Skeletal muscle satellite cell (primary cell): ENCODE results near the gene RORC.
"Not testable (repeated sequence)": the region's sequence is repeated elsewhere in the genome, so short reads cannot be mapped to it uniquely, and the experiment has no call there.

Experiments
- H3K27me3 ChIP-seq: 2 replicates; pipeline ENCODE4 v1.7.0; 2013; ENCODE audit warnings: low read length; ENCODE audit not compliant: control insufficient read depth, insufficient read depth
- H3K36me3 ChIP-seq: 2 replicates; pipeline ENCODE4 v1.7.0; 2013; ENCODE audit warnings: mild to moderate bottlenecking, control low read depth, low read length; ENCODE audit not compliant: insufficient read depth
- H3K4me1 ChIP-seq: 2 replicates; pipeline ENCODE4 v1.7.0; 2013; ENCODE audit warnings: low read length; ENCODE audit not compliant: control insufficient read depth, insufficient read depth
- H3K4me2 ChIP-seq: 2 replicates; pipeline ENCODE4 v1.7.0; 2013; ENCODE audit warnings: mild to moderate bottlenecking, low read length
- H3K4me3 ChIP-seq: 2 replicates; pipeline ENCODE4 v1.7.0; 2013; ENCODE audit warnings: low read length
- H3K9ac ChIP-seq: 2 replicates; pipeline ENCODE4 v1.7.0; 2013; ENCODE audit warnings: mild to moderate bottlenecking, low read depth, low read length, moderate library complexity
- H3K9me3 ChIP-seq: replicated peaks from 2 replicates; pipeline ENCODE4 v1.7.0; 2013; ENCODE audit warnings: mild to moderate bottlenecking, control low read depth, low read length

The RORC gene

DNA sequence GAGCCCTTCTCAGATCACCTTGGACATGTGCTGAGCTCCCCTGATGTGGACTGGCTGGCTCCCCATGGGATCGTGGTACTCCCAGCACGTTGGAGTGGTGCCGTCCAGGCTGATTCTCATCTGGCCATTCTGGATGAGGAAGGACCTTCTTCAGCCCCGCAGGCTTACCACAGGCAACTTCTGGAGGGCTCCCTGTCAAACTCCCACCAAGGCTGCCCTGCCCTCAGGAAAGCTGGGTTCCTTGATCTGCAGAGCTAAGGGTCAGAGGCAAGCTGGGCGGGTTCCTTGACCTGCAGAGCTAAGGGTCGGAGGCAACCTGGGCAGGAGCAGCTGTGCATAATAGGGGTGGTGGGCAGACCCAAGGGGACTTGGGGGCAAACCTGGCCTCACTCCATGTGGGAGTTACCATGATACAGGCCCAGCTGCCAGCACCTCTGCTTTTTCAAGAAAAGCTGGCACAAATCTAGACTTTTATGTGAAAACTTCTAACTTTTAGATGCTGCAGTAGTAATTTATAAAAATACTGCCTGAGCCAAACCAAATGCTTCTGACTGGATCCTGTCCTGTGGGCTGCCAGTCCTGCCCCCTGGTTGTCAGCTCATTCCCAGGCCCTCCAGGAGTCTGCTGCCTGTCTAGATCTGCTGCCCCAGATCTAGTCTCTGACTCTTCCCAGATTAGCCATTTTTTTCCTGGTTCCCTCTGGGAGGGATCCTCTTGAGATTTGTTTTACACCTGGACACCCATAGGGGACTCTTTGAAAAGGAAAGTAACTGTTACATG is 27.5 kb upstream of the RORC start:
- H3K9ac ChIP-seq, result no peak overlapping the region
- H3K4me3 ChIP-seq, result no peak overlapping the region
- no peaks in the 10 kb centered on the region for H3K9me3 ChIP-seq
- H3K36me3 ChIP-seq, result no peaks in the 10 kb centered on the region
- peaks cover 22% of the 10 kb centered on the region for H3K27me3 ChIP-seq
- H3K4me2 ChIP-seq, result no peak overlapping the region
- H3K4me1 ChIP-seq, result no peaks in the 10 kb centered on the region

DNA sequence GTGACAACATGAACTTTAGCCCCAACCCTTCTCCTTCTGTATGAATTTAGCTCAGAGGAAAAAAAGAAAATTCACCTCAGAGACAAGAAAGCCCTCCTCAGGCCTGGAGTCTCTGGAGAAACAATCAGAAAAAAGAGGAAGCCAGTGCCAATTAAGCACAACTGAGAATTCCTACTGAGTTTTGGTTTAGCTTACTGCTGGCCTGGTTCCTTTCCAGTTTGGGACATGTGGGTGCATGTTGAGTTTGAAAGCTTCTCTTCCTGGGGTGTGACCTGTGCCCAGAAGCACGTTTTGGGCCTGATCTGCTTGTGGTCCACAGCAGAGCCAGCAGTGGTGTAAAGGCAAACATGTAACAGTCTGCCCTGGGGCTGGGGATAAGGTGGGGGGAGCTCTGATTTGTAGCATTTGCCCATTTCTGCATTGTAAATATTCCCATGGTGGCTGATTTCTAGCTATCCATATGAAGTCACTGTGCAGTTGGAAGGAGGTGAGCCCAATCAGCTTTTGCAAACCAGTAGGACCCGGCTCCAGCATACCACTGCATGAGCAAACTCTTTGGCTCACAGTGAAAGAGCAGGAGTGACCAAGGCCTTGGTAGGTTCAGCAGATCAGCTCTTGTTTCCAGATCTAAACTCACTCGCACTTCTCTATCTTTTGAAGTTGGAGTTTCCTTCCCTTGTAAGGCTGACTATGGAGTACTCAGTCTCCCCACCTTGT is 26.6 kb upstream of the RORC start:
- no peak overlapping the region for H3K9ac ChIP-seq
- H3K4me2 ChIP-seq, result no peak overlapping the region
- no peaks in the 10 kb centered on the region for H3K9me3 ChIP-seq
- no peak overlapping the region for H3K4me3 ChIP-seq
- H3K36me3 ChIP-seq, result no peaks in the 10 kb centered on the region
- H3K27me3 ChIP-seq, result peaks cover 24% of the 10 kb centered on the region
- H3K4me1 ChIP-seq, result no peaks in the 10 kb centered on the region

DNA sequence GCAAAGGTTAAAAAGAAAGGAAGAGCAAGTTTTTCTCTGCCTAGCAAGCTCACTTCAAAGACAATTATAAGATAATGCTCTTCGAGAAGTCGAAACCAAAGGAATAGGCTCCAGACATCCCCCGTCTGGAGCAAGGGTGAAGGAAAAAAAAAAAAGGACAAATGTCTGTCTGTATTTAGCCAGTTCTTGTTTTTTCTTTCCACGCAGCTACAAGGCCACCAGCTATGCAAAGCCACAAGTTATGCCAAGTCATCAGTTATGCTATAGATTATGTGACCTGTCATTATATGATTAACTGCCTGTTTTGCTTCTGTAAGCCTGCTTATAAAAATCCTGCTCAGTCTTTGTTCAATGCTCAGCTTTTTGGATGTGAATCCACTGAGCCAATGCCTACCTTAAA is 24.3 kb upstream of the RORC start:
- H3K4me3 ChIP-seq, result no peak overlapping the region
- H3K9ac ChIP-seq, result no peak overlapping the region
- peaks cover 40% of the 10 kb centered on the region for H3K27me3 ChIP-seq
- H3K36me3 ChIP-seq, result no peaks in the 10 kb centered on the region
- H3K4me1 ChIP-seq, result no peaks in the 10 kb centered on the region
- H3K9me3 ChIP-seq, result no peaks in the 10 kb centered on the region
- no peak overlapping the region for H3K4me2 ChIP-seq

DNA sequence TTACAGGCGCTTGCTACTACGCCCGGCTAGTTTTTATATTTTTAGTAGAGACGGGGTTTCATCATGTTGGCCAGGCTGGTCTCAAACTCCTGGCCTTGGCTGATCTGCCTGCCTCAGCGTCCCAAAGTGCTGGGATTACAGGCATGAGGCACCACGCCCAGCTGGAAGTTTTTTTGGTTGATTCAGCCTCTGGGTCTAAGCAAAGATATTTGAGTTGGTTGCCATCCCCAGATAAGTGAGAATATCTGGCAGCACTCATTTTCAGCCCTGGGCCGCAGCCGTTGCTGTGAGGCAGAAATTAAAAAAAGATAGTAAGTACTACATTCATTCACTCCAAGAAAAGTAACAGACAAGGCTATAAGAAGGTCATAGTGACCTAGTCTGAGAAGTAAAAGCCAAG is 23.9 kb upstream of the RORC start:
- H3K9ac ChIP-seq, H3K36me3 ChIP-seq, H3K4me2 ChIP-seq, H3K4me3 ChIP-seq, H3K4me1 ChIP-seq, H3K9me3 ChIP-seq: not testable (repeated sequence)
- H3K27me3 ChIP-seq, result peaks cover 40% of the 10 kb centered on the region

DNA sequence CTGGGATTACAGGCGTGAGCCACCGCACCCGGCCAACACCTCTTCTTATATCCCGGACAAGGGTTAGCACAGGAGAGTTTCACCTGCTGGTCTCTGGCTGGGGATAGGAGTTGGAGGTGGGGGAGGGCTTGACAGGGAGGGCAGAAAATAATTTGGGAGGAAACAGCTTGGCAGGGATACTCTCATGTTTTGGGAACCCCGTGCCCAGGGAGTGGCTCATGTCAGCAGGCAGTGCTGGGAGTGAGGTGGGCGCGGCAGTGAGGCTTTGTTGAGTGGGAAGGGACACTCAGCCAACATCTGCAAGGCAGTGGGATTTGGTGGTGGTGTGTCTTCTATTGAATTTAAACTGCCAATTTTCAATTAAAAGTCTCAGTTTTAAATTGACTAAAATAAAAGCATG is 23.1 kb upstream of the RORC start:
- H3K4me3 ChIP-seq, result no peak overlapping the region
- H3K9me3 ChIP-seq, result no peaks in the 10 kb centered on the region
- H3K4me2 ChIP-seq, result no peak overlapping the region
- H3K27me3 ChIP-seq, result peaks cover 45% of the 10 kb centered on the region
- H3K4me1 ChIP-seq, result no peaks in the 10 kb centered on the region
- H3K9ac ChIP-seq, result no peak overlapping the region
- H3K36me3 ChIP-seq, result no peaks in the 10 kb centered on the region

DNA sequence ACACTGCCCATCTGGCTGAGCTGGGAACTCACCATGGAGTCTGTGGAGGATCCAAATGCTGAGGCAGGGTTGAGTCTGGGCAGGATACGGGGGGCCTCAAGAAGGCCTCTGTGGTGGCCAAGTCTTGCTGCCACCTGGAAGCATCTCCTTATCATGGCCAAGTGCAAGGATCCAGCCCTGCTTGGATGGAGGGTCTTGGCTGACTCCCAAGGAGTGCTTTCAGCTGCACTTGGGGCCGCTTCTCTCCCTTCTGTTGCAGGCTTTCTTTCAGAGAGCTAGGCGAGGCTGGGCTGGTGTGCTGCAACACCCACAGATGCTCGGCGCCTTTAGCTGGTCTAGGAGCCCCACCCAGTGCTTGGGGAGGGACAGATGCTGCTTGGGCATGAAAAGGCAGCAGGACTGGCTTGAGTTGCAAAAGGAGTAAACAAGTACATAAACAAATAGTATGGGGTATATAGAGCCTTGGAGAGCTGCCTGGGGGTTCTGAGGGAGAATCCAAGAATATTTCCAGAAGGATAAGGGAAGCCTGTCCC is 21.9 kb upstream of the RORC start, which contains the start of gene THEM5:
Gene THEM5, minus strand, starts transcription at position 302 of the 533 bp plus-strand sequence. Its CDS starts 147 bp downstream, at position 155.
- H3K36me3 ChIP-seq, result no peaks in the 10 kb centered on the region
- peaks cover 53% of the 10 kb centered on the region for H3K27me3 ChIP-seq
- no peak within 1 kb of the TSS for H3K9ac ChIP-seq
- no peak within 1 kb of the TSS for H3K4me3 ChIP-seq
- no peaks in the 10 kb centered on the region for H3K9me3 ChIP-seq
- H3K4me1 ChIP-seq, result no peaks in the 10 kb centered on the region
- no peak within 1 kb of the TSS for H3K4me2 ChIP-seq

DNA sequence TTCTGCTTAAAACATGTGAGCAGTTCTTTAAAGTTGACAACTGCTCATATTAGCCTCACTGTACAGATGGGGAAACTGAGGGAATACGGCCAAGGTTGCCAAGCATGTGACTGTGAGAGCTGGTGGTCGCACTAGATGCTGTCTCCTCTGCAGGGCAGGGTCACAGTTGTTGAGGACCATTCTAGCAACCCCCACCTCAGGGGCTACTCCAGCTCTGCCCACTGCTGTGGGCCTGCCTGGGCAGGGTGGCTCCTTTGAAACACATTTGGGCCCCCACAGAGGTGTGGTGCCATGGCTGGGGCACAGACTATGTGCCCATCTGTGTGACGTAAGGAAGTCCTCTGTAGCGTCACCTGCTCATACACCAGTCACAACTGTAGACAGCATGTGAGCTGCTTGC is 21.1 kb upstream of the RORC start:
- Histone ChIP-seq H3K9ac (no peak overlapping the region), H3K27me3 (peaks cover 58% of the 10 kb centered on the region), H3K4me3 (no peak overlapping the region)

DNA sequence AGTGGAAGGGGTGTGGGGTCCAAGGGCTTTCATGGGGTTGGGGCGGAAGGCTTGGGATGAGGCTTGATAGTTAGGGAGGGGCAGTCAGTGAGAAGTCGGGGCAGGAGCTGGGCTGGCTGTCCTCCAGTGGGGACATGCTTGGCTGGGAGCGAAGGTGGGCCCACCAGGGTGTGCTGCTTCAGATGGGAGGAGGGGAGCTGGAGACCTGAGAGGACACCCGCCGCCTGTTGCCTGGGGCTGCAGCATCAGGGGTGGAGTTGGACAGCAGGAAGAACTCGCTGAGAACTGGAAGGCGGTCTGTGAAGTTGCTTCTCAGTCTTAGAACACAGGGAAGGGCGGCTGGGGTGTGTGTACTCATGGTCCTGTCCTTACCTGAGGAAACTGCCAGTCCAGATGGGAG is 20.3 kb upstream of the RORC start:
- Histone ChIP-seq H3K36me3 (no peaks in the 10 kb centered on the region), H3K4me2 (no peak overlapping the region), H3K4me3 (no peak overlapping the region), H3K4me1 (no peaks in the 10 kb centered on the region), H3K9me3 (no peaks in the 10 kb centered on the region), H3K9ac (no peak overlapping the region), H3K27me3 (peaks cover 55% of the 10 kb centered on the region)

More for the DNA sequence above, 21.1 kb upstream of the RORC start:
- H3K36me3 ChIP-seq, result no peaks in the 10 kb centered on the region
- H3K9me3 ChIP-seq, result no peaks in the 10 kb centered on the region
- H3K4me2 ChIP-seq, result no peak overlapping the region
- H3K4me1 ChIP-seq, result no peaks in the 10 kb centered on the region

DNA sequence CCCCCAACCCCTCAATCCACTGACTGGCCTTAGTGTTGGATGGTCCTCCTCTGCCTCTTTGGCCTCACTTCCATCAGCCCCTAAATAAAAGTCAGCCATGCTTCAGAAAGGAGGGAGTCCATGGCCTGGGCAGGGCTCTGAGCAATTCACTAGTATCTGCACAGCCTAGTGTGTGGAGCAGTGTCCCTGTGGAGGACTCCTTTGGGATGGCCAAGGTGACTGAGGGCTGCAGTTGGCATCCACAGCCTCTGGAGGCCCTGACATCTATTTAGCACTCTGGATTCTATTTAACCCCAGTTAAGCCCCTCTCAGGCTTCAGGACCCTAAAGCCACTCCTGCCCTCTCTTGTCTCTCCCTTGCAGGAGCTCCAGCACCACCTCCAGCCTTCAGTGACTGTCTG is 18.3 kb upstream of the RORC start:
- H3K4me3 ChIP-seq, result no peak overlapping the region
- no peaks in the 10 kb centered on the region for H3K9me3 ChIP-seq
- peaks cover 5% of the 10 kb centered on the region for H3K4me1 ChIP-seq
- H3K27me3 ChIP-seq, result peaks cover 63% of the 10 kb centered on the region
- no peak overlapping the region for H3K4me2 ChIP-seq
- no peaks in the 10 kb centered on the region for H3K36me3 ChIP-seq
- no peak overlapping the region for H3K9ac ChIP-seq

DNA sequence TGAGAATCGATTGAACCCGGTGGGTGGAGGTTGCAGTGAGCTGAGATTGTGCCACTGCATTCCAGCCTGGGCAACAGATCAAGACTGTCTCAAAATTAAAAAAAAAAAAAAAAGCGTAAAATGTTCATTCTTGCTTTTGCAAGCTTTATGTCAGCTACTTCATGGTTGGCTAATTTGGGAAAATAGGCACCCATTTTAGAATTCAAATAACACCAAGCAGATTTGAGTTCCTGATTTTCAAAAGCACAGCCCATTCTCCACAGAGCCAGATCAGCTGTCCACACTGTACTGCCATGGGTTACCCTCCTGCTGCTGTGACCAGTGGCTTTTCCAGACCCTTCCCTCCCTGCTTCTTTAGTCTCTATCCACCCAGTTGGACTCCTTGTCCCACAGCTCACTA is 17.5 kb upstream of the RORC start:
- Histone ChIP-seq H3K9me3 (no peaks in the 10 kb centered on the region), H3K9ac (no peak overlapping the region), H3K27me3 (peaks cover 71% of the 10 kb centered on the region), H3K36me3 (no peaks in the 10 kb centered on the region), H3K4me1 (peaks cover 5% of the 10 kb centered on the region), H3K4me2 (no peak overlapping the region), H3K4me3 (no peak overlapping the region)

DNA sequence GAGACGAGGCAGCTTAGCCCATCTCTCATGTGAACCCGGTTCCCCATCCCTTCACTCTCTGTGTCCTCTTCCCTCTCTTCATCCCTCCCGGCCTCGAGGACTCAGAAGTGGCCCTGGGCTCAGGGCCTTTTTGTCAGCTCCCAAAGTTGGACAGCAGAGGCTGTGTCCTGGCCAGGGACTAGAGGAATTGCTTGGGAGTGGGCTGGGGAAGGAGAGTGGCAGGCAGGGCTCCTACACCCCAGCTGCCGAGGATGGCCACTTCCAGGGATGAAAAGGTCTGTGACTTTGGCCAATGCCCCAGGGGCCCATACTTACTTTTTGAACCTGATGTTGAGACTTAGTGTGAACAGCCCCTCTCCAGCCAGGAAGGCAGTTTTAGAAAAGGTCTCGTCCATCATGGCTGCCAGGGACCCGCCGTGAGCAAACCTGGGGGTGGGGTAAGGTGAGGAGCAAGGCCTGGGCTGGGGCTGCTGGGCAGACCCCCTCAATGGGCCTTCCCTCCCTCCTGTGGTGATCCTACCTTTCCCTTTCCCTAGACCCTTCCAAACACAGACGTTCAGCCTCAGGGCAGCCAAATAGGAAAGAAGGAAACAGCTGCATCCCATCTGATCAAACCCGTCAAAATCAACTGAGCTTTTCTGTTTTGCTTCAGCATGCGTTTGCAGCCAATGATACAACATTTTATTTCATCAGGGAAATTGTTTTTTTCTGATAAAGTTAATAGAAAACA is 16.4 kb upstream of the RORC start:
- peaks cover 69% of the 10 kb centered on the region for H3K27me3 ChIP-seq
- H3K9ac ChIP-seq, result no peak overlapping the region
- H3K4me3 ChIP-seq, result no peak overlapping the region
- H3K4me2 ChIP-seq, result no peak overlapping the region
- H3K4me1 ChIP-seq, result peaks cover 5% of the 10 kb centered on the region
- no peaks in the 10 kb centered on the region for H3K36me3 ChIP-seq
- no peaks in the 10 kb centered on the region for H3K9me3 ChIP-seq
